DMS53 treated with DMSO at 0.1 percent for 48 hours (cell line): ENCODE results near the gene PTPRN2.

Experiments
- DNase-seq: peaks from one replicate; lab custom pipeline; 2025; ENCODE audit not compliant: unreplicated experiment; lab: John Stamatoyannopoulos, UW

Gene PTPRN2

DNA sequence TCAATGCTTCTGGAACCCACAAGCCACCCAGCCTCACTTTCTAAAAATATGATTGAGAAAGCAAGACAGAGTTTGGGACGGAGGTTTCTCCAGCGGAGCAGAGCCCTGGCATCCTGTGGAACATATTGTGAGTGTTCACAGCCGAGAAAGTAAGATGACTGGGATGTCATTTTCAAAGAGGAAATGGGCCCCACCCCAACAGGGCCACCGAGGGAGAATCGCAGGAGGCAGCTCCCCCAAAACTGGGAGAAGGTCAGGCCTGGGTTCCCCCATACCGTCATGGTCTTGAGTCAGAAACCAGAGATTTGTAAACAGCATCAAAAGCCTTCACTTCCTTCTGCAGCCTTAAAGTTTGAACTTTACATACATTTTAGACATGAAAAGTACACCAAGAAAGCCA is 560.0 kb downstream of the PTPRN2 start:
- no peak for DNase-seq

DNA sequence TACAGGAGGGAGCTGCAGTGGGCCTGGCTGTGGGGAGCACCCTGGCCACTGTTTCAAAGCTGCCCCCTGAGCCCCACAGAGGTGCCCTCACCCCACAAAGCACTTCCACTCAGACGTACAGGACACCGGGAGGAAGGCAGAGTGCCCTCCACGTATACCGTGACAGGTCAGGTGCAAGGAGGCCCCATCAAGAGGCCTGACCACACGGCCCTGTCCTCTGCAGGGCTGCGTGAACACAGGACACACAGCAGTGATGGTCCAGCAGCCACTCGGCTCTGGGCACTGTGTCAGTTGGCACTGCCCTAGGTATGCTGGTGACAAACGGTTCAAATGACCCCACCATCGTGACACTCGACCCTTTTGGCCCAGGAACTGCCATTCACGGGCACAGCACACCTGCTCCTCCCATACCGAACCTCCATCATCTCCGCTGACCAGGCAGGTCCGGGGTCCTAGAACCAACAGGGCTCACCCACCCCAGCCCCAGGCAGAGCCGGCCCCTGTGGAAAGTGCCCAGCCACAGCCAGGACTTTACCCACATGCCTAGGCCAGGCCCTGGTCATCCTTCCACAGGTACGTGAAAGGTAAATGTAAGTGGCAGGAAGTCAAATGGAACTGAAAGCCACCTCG is 560.9 kb downstream of the PTPRN2 start:
- no peak for DNase-seq

DNA sequence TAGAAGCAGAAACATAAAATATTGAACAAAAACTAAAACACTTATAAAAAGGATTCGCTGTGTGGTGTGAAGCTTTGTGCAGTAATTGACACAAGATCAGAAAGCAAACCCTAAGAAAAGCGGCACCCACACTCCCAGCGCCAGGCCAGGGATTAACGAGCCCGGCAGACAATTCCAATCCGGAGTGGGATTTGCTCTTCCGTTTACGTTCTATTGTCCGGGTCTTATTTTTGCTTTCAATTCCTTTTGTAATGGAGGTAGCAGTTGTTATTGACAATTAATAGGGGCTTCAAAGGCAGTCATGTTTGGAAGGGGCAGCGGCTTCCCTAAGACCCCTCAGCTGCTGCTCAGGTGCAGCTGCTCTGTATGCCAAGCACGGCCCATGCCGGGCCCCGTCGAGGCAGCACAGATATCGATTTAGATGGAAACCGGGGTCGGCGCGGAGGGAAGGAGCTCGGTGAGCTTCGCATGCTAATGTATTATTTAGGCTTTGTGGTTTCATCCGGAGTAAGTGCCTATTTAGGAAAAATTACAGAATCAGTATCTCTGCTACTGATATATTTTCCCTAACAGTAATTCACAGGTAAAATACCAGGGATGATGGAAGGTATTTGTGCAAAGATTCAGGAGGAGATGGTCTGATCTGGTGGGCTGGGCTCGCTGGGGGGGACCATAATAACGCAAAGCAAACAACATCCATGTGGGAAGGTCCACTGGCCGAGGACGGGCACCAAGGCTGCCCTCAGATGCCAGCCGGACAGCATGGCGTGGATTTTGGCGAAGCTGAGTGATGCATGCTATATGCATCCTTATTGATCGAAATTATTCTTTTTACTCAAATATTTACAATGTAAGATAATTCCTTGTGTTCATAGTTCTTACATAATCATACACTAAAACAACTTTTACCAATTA is 561.7 kb downstream of the PTPRN2 start:
- no peak for DNase-seq

DNA sequence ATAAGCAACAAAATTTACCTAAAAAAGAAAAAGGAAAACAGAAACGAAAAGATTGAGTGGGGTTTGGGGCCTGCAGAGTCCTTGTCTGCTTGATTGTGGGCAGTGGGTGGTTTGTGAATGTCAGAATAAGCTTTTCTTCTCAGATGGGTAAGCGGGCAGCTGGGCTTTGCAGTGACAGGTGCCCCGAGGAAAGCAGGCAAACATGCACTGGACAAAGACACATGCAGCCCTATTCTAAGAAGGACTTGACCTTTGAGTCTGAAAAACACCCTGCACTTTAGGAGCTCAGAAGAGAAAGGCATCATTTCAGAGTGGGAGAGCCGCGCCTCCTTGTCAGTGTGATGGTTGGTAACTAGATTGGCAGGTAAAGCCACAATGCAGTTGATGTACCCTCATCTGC is 562.7 kb downstream of the PTPRN2 start:
- no peak for DNase-seq

DNA sequence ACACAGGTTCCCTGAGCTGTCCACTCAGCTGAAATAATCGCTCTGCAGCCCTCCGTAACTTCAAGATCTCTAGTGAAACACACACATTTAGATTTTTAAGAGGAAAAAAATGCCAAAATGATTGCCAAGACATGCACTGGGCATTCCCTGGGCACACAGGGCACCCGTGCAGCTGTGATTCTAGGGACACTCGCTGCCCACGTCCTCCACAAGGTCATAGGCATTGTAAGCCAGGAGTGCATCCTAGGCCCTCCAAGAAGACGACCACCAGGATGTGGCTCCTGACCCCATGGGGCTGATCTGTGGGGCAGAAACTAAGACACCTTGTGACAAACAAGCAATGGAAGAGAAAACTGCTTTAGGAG is 563.3 kb downstream of the PTPRN2 start:
- DNase-seq, result no peak

DNA sequence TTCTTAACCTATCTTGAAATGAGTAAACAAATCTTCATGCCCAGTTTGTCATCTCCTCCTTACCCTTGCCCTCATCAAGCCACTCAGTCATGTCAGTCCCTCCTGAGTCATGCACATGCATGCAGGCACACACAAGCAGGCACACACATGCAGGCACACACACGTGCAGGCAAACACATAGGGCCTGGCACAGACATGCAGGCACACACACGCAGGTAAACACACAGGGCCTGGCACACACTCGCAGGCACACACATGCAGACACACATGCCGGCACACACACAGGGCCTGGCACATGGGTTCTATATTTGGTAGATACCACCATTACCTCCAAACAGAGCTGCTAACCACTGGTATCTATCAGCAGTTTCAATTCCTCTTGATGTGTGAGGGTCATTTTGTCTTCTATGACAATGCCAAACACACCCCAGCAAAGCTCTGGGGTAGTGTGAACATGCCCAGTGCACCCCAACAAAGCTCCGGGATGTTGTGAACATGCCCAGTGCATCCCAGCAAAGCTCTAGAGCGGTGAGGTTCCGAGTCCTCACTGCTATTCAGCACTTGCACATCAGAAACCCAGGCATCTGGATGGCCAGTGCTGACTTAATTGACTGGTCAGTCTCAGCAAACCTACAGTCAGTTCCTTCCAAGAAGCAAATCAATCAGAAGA is 563.8 kb downstream of the PTPRN2 start:
- no peak for DNase-seq

DNA sequence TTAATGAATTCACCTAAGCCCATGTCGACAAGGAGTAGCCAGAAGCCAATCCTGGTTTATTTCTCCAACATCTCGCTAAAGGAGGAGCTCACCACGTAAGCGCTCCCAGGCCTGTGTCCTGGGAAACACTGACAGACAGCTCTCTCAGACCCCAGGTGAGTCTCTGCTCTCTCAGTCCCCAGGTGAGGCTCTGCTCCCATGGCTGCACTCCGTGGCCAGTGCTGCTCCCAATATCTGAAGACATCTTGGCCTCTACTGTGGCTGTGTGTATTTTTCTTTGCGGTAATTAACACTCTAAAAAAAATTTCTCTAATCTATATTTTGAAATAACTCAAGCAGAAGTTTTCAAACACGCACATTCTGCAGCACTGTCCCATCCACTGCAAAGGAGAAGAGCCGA is 564.5 kb downstream of the PTPRN2 start:
- DNase-seq, result no peak

DNA sequence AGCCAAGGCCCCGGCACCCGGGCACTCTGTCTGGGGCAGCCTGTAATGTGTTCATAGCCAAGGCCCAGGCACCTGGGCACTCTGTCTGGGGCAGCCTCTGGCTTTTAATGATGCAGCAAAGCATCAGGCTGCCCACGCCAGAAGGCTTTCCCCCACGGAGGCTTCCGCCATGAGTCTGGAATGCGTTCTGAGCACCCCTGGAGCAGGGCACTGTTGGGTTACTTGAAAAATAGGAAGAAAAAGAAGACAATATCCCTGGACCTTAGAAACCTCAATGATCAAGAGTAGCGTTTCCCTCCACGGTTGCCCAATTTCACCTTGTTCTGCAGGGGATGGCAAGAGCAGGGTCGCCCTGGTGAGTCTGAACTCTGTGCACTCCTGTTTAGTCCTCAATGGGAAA is 565.0 kb downstream of the PTPRN2 start:
- DNase-seq, result no peak

DNA sequence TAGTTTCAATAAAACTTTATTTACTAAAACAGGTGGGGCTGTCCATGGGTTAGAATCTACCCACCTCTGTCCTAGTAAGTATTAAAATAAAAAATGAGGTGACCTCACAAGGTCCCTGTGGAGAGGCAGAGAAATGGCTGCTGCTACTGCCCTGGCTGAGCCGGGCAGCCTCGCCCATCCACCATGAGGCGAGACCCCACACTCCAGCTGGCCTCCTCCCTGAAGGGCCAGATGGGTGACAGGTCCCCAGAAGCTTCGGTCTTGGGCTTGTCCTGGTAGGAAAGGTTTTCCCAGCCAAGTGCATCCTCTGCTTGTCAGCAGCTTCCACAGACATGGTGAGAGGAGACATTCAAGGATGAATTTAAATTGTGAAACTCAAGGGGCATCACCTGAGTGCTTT is 565.8 kb downstream of the PTPRN2 start:
- DNase-seq, result no peak

DNA sequence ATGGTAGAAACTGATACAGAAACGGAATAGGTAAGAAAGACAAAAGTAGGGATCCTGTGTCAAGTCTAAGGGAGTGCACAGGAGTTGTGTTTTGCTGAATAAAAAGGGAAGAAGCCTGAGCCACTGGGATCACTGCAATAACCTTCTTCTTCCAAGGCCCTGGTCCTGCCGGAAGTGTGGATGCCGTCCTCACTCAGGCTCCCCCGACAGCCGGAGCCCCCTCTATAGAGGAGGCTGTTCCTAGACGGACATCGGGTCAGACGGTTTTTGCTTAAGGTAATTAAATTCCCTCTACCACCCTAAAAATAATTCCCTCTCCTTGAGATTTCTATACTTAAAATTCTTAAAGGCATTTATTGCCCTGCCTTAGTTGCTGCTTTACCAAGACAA is 566.9 kb downstream of the PTPRN2 start:
- no peak for DNase-seq

DNA sequence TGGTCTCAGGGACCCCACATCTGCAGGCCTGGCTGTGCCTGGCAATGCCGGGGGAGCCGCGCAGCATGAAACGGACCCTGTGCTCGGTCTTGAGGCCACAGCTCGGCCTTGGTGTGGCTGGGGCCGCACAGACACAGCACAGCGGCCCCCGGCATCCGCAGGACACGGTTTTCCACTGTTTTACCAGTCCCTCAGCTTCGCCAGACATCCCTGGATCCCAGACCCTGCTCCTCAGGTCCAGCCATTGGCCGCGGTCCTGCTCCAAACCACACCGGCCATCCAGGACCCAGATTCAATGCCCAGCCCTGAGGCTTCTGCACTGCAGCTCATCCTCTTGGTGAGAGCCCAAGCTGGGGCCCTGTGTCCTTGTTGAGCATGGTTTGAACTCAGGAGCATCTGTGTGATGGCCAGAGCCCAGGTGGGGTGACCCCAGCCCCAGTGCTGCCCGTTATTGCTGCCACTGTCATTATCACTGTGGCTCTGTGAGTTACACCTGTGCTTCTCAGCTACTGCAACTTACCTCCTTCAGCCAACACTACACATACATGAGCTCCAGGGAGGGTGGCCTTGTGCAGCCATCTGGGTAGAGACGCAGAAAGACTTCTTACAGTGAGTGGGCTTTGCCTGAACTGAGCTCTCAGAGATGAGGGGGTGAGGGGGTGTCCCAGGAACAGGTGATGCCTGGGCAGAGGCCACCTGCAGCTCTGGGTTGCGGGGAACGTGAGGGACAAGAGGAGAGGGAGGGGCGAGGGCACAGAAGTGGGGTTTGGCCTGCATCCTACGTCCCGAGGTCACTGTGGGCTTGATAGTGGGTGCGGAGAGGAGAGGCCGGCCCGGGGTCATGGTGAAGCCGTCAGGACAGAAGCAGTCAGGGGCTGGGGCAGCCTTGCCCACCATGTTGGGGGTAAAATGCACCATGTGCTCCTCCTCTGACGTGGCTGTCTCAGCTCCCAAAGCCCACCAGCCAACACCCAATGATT is 567.6 kb downstream of the PTPRN2 start:
- no peak for DNase-seq

DNA sequence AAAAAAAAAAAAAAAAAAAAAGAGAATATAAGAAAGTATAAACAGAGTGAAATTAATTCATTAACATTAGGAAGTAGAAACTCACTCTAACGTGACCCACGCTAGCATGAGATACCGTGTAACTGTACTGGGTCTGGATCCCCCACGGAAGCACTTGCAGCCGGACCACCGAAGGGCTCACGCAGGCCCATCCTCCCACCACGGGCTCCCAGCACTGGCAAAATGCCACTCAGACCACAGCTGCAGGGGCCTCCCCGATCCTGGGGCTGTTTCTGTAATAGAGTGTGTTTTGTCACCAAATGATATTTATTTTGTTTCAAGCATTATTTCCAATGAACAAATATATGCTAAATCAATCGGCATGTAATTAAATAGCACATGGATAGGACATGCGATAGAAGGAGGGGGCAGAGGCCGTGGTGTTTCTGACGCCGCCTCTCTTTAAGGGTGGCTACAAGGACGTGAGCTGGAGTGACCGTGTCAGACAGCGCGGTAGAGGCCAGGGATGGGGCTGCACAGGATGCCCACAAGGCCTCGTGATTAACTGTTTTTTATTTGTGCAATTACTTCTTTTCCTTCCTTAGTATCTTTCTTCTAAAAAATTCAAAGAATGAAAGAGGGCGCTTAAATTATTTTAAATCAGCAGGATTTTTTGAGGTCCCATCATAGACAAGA is 568.5 kb downstream of the PTPRN2 start:
- no peak for DNase-seq

DNA sequence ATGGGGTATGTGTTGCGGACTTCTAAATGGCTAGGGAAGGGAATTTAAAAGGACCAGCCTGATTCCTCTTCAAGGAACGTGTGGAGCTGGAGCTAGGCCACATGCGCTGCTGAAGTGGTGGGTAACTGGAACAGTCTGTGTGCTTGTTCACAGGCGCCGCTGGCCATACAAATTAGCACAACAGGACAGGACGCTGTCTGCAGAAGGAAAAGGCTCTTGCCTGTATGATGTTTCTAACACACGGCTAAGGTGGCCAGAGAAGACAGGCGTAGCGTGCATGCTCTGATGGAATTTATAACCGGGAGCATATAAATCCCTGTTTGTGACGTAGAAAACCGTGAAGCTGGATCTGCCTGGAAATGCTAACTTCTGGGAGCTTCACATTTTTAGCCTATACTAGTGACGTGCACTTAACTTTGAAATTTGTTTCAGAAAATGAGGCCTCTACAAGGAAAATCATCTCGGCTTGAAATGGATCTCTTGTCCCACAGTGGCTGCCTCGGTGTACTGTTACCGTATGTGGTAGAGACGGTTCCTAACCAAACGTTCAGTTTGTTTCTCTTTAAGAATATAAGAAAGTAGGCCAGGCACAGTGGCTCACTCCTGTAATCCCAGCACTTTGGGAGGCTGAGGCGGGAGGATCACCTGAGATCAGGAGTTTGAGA is 569.4 kb downstream of the PTPRN2 start:
- no peak for DNase-seq

DNA sequence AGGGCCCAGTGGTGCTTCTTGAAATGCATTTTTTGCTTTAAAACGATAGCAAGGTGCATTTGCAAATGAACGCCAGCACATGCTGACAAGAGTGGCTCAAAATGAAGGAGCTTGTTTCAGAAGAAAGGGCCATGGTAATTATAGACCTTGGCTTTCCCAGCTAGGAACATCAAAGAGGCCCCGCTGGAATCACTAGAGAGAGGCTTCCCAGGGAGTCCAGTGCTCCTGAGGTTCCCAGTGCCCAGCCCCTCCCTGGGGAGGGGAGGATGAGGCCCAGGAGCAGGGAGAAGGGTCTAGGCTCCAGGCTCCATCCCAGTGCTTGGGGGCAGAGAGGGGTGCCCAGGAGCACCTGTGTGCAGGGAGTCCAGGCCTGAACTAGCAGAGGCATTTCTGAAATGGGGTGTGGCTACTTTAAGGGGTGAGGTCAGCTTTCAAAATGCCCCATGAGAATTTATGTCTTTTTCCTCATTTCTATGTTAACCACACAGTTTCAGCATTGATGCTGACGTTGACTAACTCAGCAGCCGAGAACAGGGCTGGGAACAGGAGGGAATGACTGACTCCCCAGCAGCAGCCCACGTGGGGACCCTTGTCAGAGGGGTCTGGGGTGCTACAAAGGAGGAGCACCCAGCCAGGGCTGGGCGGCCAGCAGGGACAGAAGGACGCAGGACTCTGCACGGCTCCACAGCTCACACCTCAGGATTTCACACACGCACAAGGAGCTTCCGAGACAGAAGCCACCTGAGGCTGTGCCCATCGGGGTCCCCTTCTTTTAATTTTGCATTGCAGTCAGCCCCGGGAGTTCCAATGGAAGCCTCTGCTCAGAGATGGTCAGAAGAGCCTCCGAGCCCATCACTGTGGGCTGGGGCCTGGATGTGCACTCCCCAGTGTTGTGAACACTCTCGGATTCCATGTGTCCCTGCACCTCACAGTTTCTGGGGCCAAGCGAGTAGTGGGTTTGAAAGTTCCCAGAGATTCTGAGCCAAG is 570.2 kb downstream of the PTPRN2 start:
- DNase-seq, result no peak

DNA sequence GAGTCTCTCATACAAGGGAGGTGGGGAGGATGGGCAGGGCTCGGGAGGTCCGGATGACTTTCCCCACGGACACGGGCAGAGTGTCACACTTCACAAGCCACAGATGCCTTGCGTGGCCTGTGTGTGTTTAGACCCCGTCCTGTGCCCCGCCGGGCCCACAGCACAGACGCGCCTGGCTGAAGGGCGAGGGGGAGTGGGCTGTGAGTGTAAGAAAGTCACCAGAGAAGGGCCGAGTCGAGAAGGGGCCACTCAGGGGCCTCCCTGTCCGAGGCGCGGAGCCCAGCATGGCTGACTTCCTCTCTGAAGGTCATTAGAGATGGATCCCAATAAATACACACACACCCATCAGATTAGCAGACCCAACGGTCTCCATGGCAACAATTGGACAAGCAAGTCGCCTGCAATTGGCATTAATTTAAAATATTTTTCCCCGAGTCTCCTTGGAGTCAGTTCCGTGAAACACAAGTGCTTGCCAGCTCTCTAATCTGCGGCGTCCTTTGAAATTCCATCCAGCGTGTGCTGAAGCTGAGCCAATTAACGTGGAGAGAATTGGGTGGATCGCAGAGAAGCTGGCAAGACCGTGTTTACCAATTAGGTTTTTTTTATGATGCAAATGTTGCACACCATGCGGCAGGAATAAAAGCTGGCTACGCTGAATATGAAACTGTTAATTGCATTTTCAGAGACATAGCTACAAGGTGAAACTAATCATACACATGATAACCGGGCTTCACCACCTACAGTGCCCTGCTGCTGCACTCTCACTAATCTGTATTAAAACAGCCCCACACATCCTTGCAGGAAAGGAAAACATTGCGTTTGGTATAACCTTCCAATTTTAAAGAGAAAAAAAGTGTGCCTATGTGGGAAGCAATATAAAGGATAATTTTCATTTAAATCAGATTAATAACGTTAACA is 571.2 kb downstream of the PTPRN2 start:
- DNase-seq, result no peak

DNA sequence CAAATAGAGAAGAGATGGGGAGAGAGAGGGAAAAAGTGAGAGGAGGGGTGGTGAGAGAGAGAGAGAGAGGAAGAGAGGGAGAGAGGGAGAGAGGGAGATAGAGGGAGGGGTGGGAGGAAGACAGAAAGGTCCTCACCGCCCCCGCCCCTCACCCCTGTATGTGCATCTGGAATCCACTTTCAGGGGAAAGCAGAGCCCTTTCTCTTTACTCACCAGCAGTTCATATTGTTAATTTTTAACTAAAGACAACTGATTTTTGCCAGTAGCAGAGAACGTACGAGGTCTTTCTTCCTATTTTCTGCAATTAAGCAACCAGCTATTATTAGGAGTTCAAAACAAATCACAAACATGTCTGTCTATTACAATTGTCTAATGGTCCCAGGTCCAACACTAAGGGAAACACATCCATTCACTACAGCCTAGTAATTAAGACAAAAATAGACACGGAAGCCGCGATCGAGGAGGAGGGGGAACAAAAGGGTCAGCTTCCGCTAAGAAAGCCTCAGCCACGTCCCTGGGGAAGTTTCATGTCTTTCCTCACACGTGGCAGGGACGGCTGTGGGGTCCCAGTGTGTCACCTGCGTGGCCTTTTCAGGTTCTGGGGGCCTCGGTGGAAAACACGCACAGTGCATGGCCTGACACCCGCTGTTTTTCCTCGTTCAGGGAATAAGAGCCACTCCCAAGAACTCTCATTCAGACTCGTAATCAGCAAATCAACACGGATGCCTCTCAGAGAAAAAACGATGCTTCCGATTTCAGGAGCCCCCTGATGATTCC is 572.0 kb downstream of the PTPRN2 start:
- peak; percentile 54 for DNase-seq

DNA sequence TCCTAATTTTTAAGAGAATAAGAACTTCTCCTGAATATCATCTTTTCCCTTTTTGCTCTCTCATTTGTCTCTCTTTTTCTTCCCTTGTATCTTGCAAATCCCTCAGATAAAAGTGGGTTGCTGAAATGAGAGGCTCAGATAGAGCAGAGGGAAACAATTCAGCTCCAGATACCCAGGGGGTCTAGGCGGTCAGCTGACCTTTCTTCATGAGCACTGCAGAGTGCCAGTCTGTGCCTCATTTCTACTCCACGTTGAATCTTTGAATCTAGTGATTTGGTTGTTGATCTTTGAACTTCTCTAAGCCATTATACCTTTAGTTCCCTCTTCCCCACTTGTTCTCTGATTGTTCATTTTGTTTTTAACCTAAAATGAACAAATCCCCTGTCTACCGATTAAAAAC is 572.6 kb downstream of the PTPRN2 start:
- no peak for DNase-seq
